Suppressor macrophage treated with lipopolysaccharide for 4 hours (primary cell): ENCODE results near the gene CAPZB.

Source experiments
- DNase-seq: peaks from one replicate; pipeline ENCODE4 v3.0.0-alpha.2; 2020

Gene CAPZB

DNA sequence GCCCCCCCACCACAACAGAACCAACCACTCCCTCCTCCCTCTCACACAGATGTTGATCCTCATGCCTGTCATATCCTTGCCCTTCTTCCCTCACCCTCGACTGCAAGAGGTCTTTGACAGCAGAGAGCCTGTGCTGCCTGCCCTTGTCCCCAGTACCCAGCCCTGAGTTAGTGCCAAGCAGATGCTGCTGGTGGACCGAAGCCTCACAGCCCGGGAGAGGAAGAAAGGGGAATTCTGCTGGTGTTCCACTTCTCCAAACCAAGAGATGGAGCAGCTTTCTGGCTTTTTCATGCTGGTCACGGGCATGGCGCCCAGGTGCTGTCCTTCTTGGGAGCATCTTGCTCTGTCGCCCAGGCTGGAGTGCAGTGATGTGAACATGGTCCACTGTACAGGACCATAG lies 104.1 kb downstream of the CAPZB start:
- no peak for DNase-seq

DNA sequence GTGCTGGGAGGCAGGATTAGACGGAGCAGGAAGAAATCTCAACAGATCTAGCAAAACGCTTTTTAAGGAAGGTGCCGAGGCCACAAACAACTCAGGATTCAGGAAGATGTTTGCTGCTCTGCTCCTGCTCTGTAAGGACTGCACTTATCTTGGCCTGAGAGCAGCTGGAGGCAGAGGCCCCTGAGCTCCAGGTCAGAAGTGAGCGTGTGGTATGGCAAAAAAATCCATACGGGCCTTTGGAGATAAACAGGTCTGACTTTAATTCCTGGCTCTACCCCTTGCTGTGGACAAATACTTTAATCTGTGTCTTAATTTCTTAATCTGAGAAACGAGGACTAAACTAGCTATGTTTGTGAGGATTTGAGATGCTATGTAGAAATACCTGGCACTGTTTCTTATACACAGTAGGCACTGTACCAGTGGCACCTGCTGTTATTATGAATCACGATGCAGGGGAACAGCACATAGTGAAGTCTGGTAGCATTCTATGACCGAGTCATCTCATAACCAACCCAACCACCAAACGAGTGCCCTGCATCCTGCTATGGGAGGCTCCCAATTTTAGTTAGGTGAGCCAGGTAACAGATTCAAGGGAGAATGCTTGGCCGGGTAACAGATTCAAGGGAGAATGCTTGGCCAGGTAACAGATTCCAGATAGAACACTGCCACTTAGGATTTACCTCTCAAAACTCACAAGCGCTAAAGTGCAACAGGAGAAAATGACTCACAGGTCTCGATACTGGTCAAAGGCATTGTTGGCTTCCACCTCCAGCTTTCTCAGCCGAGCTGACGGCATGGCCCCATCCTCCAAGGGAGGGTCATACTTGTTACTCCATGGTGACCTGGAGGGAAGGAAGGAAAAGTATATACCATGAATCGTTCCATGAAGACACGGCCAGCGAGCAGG lies 107.3 kb downstream of the CAPZB start:
- DNase-seq = no peak

GRCh38 chr1:19376428-19377372 lies 108.6 kb downstream of the CAPZB start:
- no peak for DNase-seq

DNA sequence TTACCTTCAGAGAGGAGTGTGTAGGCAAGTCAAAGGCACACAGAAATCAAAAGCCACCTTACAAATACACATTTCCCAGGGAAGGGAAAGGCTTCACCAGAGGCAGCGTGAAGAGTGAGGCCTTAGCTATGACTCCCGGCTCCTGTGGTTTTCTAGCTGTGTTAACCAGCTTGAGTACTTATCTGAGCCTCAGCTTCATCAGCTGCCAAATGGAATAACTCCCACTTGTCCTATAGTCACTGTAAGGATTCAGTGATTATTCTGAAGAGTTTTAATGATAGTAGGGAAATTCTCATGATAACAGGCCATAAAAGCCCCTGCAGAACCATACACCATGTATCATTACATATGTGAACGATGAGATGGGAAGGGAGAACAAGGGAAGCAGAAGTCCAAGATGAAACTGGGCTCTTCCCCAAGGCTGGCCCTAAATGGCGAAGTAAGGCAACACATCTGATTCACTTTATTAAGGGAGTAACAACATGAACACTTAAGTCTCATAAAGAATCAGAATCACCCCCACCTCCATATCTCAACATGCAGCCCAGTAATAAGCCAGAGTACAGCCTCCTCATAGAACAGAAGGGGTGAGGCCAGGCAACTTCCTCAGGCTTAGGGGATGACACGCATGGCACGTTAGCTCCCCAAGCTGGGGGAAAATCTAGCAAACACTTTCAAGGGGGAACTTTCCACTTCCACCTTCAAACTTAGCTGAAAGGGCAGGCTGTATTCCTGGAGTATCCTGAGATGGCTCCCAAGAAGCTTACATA lies 109.5 kb downstream of the CAPZB start:
- DNase-seq = peak; percentile 44

DNA sequence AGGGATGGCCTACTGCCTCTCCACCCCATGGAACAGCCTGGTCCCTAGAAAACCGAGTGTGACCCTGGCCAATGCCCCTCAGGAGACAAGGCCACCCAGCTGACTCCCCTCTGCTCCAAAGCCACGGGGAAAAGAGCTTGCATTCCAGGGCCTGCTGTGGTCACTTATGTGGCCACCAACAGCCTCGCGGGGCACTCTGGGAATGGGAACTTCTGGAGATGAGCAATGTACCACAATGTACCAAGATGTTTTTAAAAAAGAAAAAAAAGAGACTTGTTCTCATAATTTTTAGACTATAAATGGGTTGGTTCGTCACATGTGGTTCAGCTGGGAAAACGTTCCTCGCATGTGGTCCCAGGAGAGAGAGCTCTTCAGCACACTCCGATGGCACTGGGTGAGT lies 110.4 kb downstream of the CAPZB start:
- DNase-seq = no peak

DNA sequence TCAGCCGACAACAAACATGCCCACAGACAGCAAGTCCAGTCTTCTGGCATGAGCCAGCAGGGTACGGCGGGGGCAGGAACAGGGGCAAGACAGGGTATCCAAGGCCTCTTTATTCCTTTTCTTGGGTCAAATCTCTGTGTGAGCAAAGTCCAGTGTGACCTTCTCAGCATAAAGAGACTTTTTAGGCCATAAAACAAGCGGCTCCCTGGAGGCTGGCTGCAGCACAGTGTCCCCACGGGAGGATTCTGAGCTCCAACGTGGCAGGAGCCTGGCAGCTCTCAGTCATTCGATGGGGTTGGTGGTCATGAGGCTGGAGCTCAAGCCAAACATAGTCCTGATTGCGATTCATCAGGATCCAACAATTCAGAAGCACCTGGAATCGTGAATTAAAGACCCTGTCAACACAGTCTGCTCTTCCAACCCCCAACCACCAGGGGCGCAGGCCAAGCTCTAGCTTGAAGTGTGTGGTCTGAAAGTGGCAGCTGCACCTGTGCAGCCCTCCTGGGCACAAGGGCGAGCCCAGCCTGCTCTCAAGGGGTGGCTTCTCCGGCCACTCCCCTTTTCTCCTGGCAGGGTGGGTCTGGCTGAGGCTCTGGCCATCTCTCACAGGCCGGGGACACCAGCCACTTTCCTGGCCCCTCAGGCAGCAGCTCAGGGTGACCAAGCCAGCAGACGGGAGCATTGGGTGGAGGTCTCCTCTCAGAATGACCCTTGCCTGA lies 111.1 kb downstream of the CAPZB start:
- DNase-seq = no peak

GRCh38 chr1:19373211-19374082 lies 111.9 kb downstream of the CAPZB start:
- DNase-seq = no peak

DNA sequence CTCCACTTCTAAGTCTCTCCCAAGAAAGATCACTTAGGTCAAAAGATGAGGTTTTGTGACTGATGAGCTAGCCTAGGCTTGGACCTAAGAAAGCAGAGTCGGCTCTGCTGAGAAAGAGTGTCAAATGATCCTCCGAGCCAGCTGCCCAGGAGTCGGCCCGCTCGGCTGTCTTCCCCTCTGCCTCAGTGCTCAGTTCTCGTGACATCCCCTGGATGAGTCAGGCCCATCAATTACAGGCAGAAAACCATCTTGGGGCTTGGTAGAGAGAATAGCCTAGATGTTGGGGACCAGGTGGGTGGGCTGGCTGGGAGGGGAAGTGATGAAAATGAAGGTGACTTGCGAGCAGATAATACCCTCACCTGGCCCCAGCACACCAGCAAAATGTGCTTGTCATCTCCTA lies 112.7 kb downstream of the CAPZB start:
- no peak for DNase-seq

DNA sequence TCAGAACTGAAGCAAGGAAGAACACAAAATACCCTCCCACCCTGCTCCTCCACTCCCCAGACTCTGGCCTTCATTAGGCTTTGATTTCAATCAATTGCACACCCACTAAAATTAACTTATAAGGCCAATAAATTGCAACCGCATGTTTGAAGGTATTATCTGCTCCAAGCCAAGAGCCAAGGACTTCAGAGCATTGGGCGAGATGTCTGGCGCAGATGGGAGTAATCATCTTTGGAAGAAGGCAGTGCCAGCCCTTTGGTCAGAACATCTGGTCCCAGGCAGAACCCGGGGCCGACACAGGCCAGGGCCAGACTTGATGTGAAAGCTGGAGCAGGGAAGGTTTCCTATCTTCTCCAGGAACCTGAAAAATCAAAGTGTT lies 113.2 kb downstream of the CAPZB start:
- DNase-seq = no peak

DNA sequence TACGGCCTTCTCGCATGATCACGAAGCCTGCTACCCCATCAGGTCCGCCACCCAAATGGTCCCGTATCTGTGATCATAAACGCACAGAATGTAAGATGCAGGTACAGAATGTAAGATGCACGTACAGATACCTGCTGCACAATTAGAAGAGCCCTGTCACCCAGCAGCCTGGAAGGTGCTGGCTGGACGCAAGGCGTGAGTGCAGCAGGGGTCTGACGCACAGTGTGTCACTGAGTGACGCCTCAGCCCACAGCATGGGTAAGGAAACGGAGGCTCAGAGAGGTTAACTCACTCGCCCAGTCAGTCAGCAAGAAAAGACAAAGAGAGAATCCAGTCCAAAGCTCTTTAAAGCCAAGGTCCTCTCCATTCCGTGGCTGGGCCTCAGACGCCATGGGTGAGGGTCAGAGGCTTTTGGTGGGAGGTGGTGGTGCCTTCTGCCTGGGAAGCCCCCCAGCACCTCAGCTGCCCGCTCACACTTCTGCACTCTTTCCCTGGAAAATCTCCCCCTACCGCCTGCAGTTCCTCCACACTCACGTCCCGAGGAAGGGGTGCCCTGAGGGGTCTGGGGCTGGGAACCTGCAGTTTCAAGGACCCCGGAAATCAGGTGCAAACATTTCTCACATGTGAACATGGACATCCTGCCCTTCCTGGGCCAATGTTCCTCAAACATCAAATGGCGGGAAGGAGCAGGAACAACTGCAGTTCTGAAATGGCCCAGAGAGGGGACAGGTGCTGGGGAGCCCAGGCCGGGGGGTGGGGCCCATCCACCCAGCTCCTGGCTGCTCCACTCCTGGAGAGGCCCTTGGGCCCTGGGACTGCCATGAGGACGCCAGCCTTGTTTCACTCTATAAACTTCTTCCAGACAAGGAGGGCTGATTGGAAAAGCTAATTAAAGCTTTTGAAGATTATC lies 113.9 kb downstream of the CAPZB start:
- DNase-seq = no peak

DNA sequence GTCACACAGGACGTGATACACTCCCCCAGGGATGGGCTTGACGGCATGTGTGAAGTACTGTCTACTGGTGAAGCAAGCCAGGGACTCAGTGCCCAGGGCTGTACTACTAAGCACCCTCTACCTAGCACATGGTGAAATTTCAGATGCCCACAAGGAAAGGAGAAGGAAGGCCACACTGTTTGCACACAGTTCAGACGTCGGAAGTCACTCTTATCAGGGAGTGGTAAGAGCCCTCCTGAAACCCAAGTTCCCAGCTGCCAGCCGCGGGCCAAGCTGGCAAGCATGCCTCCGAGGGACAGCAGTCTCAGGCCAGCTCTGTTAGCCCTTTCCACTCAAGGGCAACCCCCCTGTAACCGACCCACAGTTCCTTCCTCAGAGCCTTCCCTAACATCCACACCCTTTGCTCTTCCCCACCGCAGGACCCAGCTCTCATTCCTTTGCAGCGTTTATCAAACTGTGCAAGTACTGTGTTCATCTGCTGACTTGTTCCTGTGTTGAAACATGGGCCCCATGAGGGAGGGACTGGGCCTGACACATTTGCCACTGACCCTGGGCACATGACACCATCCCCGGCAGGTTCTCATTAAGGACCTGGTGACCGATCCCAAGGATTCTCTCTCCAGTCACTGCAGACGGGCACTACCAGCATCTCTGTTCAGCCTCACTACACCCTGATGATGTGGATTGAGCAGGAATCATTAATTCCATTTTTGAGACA lies 114.7 kb downstream of the CAPZB start:
- peak; percentile 12 for DNase-seq

DNA sequence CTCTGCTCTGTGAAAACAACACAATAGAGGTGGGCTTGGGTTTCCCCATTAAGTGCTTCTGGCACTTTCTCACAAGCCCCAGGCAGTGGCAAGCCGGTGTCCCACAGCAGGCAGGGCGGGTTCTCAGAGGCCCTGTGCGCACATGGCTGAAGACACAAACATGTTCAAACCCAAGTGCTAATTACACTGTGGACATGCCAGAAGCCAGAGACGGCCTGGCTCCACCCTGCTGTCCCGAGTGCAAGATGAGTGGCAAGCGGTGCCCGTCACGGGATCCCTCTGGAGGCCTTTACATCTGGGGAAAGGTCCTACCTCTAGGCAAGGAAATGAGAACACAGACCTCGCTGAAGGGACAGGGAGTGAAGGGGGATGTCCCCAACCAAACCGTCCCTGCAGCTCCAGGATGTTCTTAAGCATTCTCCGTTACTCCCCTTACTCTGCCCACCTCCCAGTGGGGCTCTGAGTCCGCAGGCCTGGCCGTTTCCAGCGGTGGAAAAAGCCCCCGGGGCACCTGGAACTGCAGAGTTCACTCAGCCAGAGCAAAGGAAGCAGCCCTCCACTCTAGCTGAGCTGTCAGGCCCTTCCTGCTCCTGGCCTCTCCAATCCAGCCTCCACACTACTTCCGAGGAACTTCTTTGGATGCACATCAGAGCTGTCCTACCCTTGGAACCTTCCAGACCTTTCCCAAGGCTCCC lies 115.8 kb downstream of the CAPZB start:
- no peak for DNase-seq

DNA sequence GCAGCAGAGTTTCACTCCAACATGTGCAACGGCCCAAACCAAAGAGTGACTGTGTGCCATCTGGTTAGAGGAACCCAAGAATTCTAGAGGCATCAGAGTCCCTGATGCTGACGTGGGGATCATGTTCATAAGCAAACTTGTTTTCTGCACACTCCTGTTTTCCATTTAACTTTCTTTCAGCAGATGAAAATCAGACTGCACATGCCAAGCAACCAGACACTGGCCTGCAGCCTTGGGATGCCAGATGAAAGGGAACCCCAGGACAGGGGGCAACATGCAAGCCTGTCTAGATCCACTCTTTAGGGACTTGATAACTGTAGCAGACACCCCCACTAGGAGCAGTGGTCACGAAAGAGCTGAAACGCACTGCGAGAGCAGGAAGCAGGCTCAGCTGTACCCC lies 116.4 kb downstream of the CAPZB start:
- DNase-seq = no peak

GRCh38 chr1:19368050-19368449 lies 117.3 kb downstream of the CAPZB start:
- no peak for DNase-seq

DNA sequence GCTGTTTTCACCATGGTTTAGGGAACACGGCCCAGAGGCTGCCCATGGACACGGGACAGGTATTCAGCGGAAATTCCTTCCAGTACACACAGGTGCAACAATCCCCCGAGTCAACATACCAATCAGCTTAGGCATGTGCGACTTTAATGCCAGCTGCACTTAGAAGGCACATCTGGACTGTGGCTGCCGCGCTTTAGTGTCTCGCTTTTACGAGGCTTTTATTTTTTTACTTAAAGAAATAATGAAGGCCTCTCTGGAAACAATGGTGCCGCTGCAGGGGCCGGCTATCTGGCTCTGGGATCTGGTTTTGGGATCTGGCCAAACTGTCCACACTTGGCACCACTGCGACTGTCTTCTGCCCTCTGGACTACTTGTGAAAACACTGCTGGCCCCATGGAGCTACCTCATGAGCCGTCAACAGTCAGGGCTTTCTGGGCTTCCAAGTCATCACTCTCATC lies 117.7 kb downstream of the CAPZB start:
- no peak for DNase-seq

GRCh38 chr1:19366599-19367536 lies 118.5 kb downstream of the CAPZB start:
- no peak for DNase-seq

DNA sequence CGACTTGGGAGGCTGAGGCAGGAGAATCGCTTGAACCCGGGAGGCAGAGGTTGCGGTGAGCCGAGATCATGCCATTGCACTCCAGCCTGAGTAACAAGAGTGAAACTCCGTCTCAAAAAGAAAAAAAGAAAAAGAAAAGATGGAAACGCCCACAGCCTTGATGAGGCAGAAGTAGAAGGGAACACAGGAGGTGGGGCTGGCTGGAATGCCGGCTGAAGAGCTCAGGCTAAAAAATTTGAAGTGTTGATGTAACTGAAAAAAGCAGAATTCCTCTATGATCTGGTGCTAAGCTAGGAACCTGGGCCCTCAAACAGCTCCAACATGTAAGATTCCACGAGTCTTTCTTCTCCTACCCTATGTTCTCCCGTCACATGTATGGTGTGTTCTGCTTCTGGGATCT lies 119.6 kb downstream of the CAPZB start:
- DNase-seq = no peak
